Vagina (tissue), 2 donors: Measurements from ENCODE around the gene TMEM151B. TPM values are rescaled to one million over a fixed set of nuclear protein-coding genes. Genes with fewer than 3 reads are reported as not detected.
"Not testable (repeated sequence)": the region's sequence is repeated elsewhere in the genome, so short reads cannot be mapped to it uniquely, and the experiment has no call there.

Experiments
- DNase-seq, 2 donors: peaks; one replicate each; pipeline ENCODE4 v3.0.0-alpha.2; 2017; ENCODE audit errors: extremely low spot score in 2 of 2
- H3K27ac ChIP-seq: fragments of 200-600 bp; sonication (generic); one replicate; pipeline ENCODE4 v1.5.1; 2019
- H3K27me3 ChIP-seq: fragments of 200-600 bp; sonication (generic); one replicate; pipeline ENCODE4 v1.5.1; 2019
- H3K36me3 ChIP-seq, 2 donors: fragments of 200-600 bp; sonication (generic); one replicate each; pipeline ENCODE4 v1.5.1; 2017 to 2019
- H3K4me1 ChIP-seq: fragments of 200-600 bp; sonication (generic); one replicate; pipeline ENCODE4 v1.5.1; 2019
- H3K4me3 ChIP-seq, 2 donors: fragments of 200-600 bp; sonication (generic); 1 replicate in 1 of 2; 2 replicates in 1 of 2; pipeline ENCODE4 v1.5.1; 2016 to 2019
- H3K9me3 ChIP-seq: fragments of 200-600 bp; sonication (generic); one replicate; pipeline ENCODE4 v1.5.1; 2019
- CTCF ChIP-seq, 3 experiments: fragments of 450-650 bp in 2 of 3; fragments of 200-600 bp in 1 of 3; sonication (generic) in 1 of 3; IDR thresholded peaks; one replicate each; pipeline ENCODE4 v1.5.1; 2017 to 2019; ENCODE audit warnings: antibody characterized with exemption in 3 of 3, mild to moderate bottlenecking in 2 of 3, moderate library complexity in 2 of 3
- POLR2A ChIP-seq, 2 donors: fragments of 450-650 bp; IDR thresholded peaks; one replicate each; pipeline ENCODE4 v1.6.1; 2017; ENCODE audit warnings: antibody characterized with exemption in 2 of 2, mild to moderate bottlenecking in 2 of 2, moderate library complexity in 2 of 2
- POLR2AphosphoS5 ChIP-seq, 2 donors: sonication (generic); formaldehyde crosslinking; IDR thresholded peaks; one replicate each; pipeline ENCODE4 v1.9.0; 2017; ENCODE audit warnings: antibody characterized with exemption in 2 of 2, mild to moderate bottlenecking in 2 of 2, low read depth in 1 of 2; ENCODE audit not compliant: insufficient read depth in 1 of 2
- intact Hi-C: fragments of 100-400 bp; cut with DNase I; formaldehyde crosslinking; loops from one replicate; pipeline ENCODE4 v1.15.1; 2023
- total RNA-seq: library from RNA; depleted of rRNA; stranded (reverse); fragments of >200 nt; gene quantifications from one replicate; pipeline ENCODE4 v1.2.3, GENCODE V29; 2016

TMEM151B gene
- total RNA-seq, 1 donor from 2014 or later = 0.49 TPM

GRCh38 chr6:44339763-44340625 is 69.7 kb downstream of the TMEM151B start:
- Histone ChIP-seq H3K4me3 (no peak overlapping the region), H3K36me3 (no peaks in the 10 kb centered on the region), H3K9me3 (no peaks in the 10 kb centered on the region), H3K27ac (no peak overlapping the region), H3K27me3 (no peaks in the 10 kb centered on the region), H3K4me1 (peaks cover 7% of the 10 kb centered on the region)
- intact Hi-C loops = no loop called here
- DNase-seq = no peak
- TF ChIP-seq CTCF (IDR thresholded peaks at IDR 0.05) (no peak), POLR2A (IDR thresholded peaks at IDR 0.05) (no peak), POLR2AphosphoS5 (IDR thresholded peaks at IDR 0.05; ENCODE audit: insufficient read depth in 1 of 2, low read depth in 1 of 2) (peak in 1 of 2 donors; percentile 51)

- H3K9me3 ChIP-seq = no peaks in the 10 kb centered on the region
- no peak overlapping the region for H3K4me3 ChIP-seq
- no peaks in the 10 kb centered on the region for H3K36me3 ChIP-seq
- intact Hi-C loops = no loop called here
- DNase-seq = no peak
- peaks cover 7% of the 10 kb centered on the region for H3K4me1 ChIP-seq
- TF ChIP-seq POLR2AphosphoS5 (IDR thresholded peaks at IDR 0.05; ENCODE audit: insufficient read depth in 1 of 2, low read depth in 1 of 2) (no peak), POLR2A (IDR thresholded peaks at IDR 0.05) (no peak), CTCF (IDR thresholded peaks at IDR 0.05) (no peak)
- H3K27ac ChIP-seq = no peak overlapping the region
- no peaks in the 10 kb centered on the region for H3K27me3 ChIP-seq
Observed at GRCh38 chr6:44341095-44341890, 71.0 kb downstream of the TMEM151B start.

GRCh38 chr6:44342052-44342451 is 71.8 kb downstream of the TMEM151B start:
- H3K36me3 ChIP-seq = no peaks in the 10 kb centered on the region
- no peak overlapping the region for H3K27ac ChIP-seq
- no peak overlapping the region for H3K4me3 ChIP-seq
- H3K27me3 ChIP-seq = no peaks in the 10 kb centered on the region
- no peaks in the 10 kb centered on the region for H3K9me3 ChIP-seq
- TF ChIP-seq POLR2A (IDR thresholded peaks at IDR 0.05) = no peak
- TF ChIP-seq POLR2AphosphoS5 (IDR thresholded peaks at IDR 0.05; ENCODE audit: insufficient read depth in 1 of 2, low read depth in 1 of 2) = no peak
- TF ChIP-seq CTCF (IDR thresholded peaks at IDR 0.05) = no peak
- DNase-seq = no peak
- intact Hi-C loops = no loop called here
- H3K4me1 ChIP-seq = peaks cover 7% of the 10 kb centered on the region

- no peak for TF ChIP-seq CTCF (IDR thresholded peaks at IDR 0.05)
- TF ChIP-seq POLR2AphosphoS5 (IDR thresholded peaks at IDR 0.05; ENCODE audit: insufficient read depth in 1 of 2, low read depth in 1 of 2) = no peak
- TF ChIP-seq POLR2A (IDR thresholded peaks at IDR 0.05) = no peak
- DNase-seq = no peak
- H3K27me3 ChIP-seq = no peaks in the 10 kb centered on the region
- intact Hi-C loops = no loop called here
- no peaks in the 10 kb centered on the region for H3K9me3 ChIP-seq
- peak within 1 kb of the TSS in 1 of 2 donors; percentile 27 for H3K4me3 ChIP-seq
- no peak within 1 kb of the TSS for H3K27ac ChIP-seq
- peaks cover 7% of the 10 kb centered on the region for H3K4me1 ChIP-seq
- no peaks in the 10 kb centered on the region for H3K36me3 ChIP-seq
Observed at GRCh38 chr6:44342489-44342888, 72.2 kb downstream of the TMEM151B start, which contains the start of gene SPATS1. Gene SPATS1, plus strand, starts transcription at chr6:44342650. Its CDS starts 446 bp downstream, at chr6:44343096.

- DNase-seq, H3K27me3 ChIP-seq, H3K4me1 ChIP-seq, intact Hi-C loops, H3K36me3 ChIP-seq, H3K27ac ChIP-seq, H3K4me3 ChIP-seq, H3K9me3 ChIP-seq: not testable (repeated sequence)
Observed at GRCh38 chr6:44346818-44347217, 76.6 kb downstream of the TMEM151B start.
